ENCODE measurements around the gene CD82. TPM values are rescaled to one million over a fixed set of nuclear protein-coding genes. Genes with fewer than 3 reads are reported as not detected.

The CD82 gene
- polyA plus RNA-seq, 1 donor from 2014 or later: 0.84 TPM

GRCh38 chr11:44555031-44555800 lies 10.2 kb upstream of the CD82 start:
- Histone ChIP-seq H3K27me3 (ENCODE audit: insufficient read depth, low read depth, low read length) (no peaks in the 10 kb centered on the region), H4K20me1 (ENCODE audit: insufficient read depth) (no peaks in the 10 kb centered on the region), H3K27ac (ENCODE audit: low read length) (no peak overlapping the region), H2AFZ (ENCODE audit: low read depth, low read length) (no peak overlapping the region), H3K9me2 (ENCODE audit: insufficient read depth, low read length) (no peaks in the 10 kb centered on the region), H3K36me3 (ENCODE audit: insufficient read depth, low read length) (no peaks in the 10 kb centered on the region), H3K9me3 (ENCODE audit: low read length) (no peaks in the 10 kb centered on the region), H3K9ac (ENCODE audit: low read length) (no peak overlapping the region), H3K4me2 (ENCODE audit: low read length) (no peak overlapping the region), H3K4me3 (ENCODE audit: low read length) (no peak overlapping the region), H3F3A (ENCODE audit: insufficient read depth, low read length, poor library complexity, severe bottlenecking) (no peaks in the 10 kb centered on the region), H3K79me2 (replicated peaks; ENCODE audit: insufficient read depth, low read length) (no peaks in the 10 kb centered on the region)
- no peak for TF ChIP-seq CTCF (IDR thresholded peaks at IDR 0.05; ENCODE audit: poor library complexity, severe bottlenecking)
- no peak for TF ChIP-seq RAD21 (conservative IDR thresholded peaks at IDR 0.05)
- TF ChIP-seq SMC3 (conservative IDR thresholded peaks at IDR 0.05; ENCODE audit: poor library complexity): no peak
- no peak for TF ChIP-seq EP300 (conservative IDR thresholded peaks at IDR 0.05; ENCODE audit: poor library complexity, severe bottlenecking)
- no peak for TF ChIP-seq POLR2AphosphoS5 (IDR thresholded peaks at IDR 0.05)
- TF ChIP-seq MXI1 (conservative IDR thresholded peaks at IDR 0.05; ENCODE audit: poor library complexity, severe bottlenecking): no peak
- no peak for TF ChIP-seq TAF1 (IDR thresholded peaks at IDR 0.05; ENCODE audit: low read depth)
- TF ChIP-seq EZH2 (IDR thresholded peaks at IDR 0.05; ENCODE audit: borderline replicate concordance, insufficient read depth, low read length, poor library complexity, severe bottlenecking): no peak
- no peak for TF ChIP-seq REST (IDR thresholded peaks at IDR 0.05; ENCODE audit: borderline replicate concordance)

DNA sequence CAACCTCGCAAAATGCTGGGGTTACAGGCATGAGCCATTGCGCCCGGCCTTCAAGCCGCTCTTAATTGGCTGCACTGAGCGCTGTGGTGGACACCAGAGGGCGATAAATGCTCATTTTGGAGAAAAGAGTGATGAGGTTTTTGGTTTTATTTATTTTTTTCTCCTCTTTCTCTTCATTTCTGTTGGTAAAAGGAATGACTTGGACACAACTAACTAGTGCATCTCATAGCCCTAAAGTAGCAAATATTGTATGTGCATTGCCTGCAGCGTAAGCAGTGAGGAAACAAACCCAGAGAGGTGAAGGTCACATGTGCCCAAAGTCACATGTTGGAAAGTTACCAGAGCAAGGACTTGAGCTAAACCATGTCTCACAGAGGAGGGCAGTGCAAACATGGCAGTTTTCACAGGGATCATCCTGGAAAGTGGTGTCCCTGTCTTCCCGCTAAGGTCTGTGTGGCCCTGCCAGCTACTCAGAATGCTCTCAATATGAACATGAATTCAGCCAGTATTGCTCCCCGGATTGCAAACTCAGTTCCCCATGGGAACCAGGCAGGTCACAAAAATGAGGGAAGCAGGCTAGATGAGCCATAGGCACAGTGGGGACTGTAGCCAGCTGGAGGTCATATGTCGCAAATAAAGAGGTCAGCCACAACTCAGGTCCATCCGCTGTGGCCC lies 8.6 kb upstream of the CD82 start:
- Histone ChIP-seq H3F3A (ENCODE audit: insufficient read depth, low read length, poor library complexity, severe bottlenecking) (no peaks in the 10 kb centered on the region), H3K36me3 (ENCODE audit: insufficient read depth, low read length) (no peaks in the 10 kb centered on the region), H3K4me2 (ENCODE audit: low read length) (no peak overlapping the region), H3K4me3 (ENCODE audit: low read length) (no peak overlapping the region), H2AFZ (ENCODE audit: low read depth, low read length) (no peak overlapping the region), H3K9ac (ENCODE audit: low read length) (no peak overlapping the region), H3K79me2 (replicated peaks; ENCODE audit: insufficient read depth, low read length) (no peaks in the 10 kb centered on the region), H3K27me3 (ENCODE audit: insufficient read depth, low read depth, low read length) (no peaks in the 10 kb centered on the region), H4K20me1 (ENCODE audit: insufficient read depth) (no peaks in the 10 kb centered on the region), H3K9me3 (ENCODE audit: low read length) (no peaks in the 10 kb centered on the region), H3K9me2 (ENCODE audit: insufficient read depth, low read length) (no peaks in the 10 kb centered on the region), H3K27ac (ENCODE audit: low read length) (no peak overlapping the region)
- TF ChIP-seq REST (IDR thresholded peaks at IDR 0.05; ENCODE audit: borderline replicate concordance) (no peak), MXI1 (conservative IDR thresholded peaks at IDR 0.05; ENCODE audit: poor library complexity, severe bottlenecking) (no peak), EP300 (conservative IDR thresholded peaks at IDR 0.05; ENCODE audit: poor library complexity, severe bottlenecking) (no peak), POLR2AphosphoS5 (IDR thresholded peaks at IDR 0.05) (no peak), TAF1 (IDR thresholded peaks at IDR 0.05; ENCODE audit: low read depth) (no peak), RAD21 (conservative IDR thresholded peaks at IDR 0.05) (peak; percentile 79), EZH2 (IDR thresholded peaks at IDR 0.05; ENCODE audit: borderline replicate concordance, insufficient read depth, low read length, poor library complexity, severe bottlenecking) (no peak), CTCF (IDR thresholded peaks at IDR 0.05; ENCODE audit: poor library complexity, severe bottlenecking) (peak; percentile 76), SMC3 (conservative IDR thresholded peaks at IDR 0.05; ENCODE audit: poor library complexity) (peak; percentile 87)

Measured in neural cell (in vitro differentiated cells).